ENCODE results near the gene SARM1.

The SARM1 gene

GRCh38 chr17:28346746-28347246, 24.7 kb upstream of the SARM1 start:
- H3K79me2 ChIP-seq (ENCODE audit: low read length) = no peaks in the 10 kb centered on the region
- H4K20me1 ChIP-seq (ENCODE audit: insufficient read depth, low read length) = no peaks in the 10 kb centered on the region
- no peaks in the 10 kb centered on the region for H3K9me2 ChIP-seq (replicated peaks; ENCODE audit: insufficient read depth, low read length)
- no peak overlapping the region for H2AFZ ChIP-seq (ENCODE audit: low read length)
- H3K4me3 ChIP-seq (ENCODE audit: low read length) = no peak overlapping the region
- no peaks in the 10 kb centered on the region for H3K9me3 ChIP-seq (replicated peaks; ENCODE audit: insufficient read depth, low read length)
- no peak for DNase-seq
- no peak overlapping the region for H3K27ac ChIP-seq (ENCODE audit: low read length)
- H3K4me1 ChIP-seq (ENCODE audit: low read length) = peaks cover 26% of the 10 kb centered on the region
- peaks cover 15% of the 10 kb centered on the region for H3K36me3 ChIP-seq (replicated peaks; ENCODE audit: insufficient read depth, low read length)
- H3F3A ChIP-seq (ENCODE audit: insufficient read depth, low read length) = peaks cover 22% of the 10 kb centered on the region
- H3K9ac ChIP-seq (ENCODE audit: low read length) = no peak overlapping the region
- TF ChIP-seq EZH2phosphoT487 (IDR thresholded peaks at IDR 0.05; ENCODE audit: low read length) (no peak), EZH2 (optimal IDR thresholded peaks at IDR 0.05; ENCODE audit: low read depth, low read length) (no peak)
- TF ChIP-seq, protein P1, sequence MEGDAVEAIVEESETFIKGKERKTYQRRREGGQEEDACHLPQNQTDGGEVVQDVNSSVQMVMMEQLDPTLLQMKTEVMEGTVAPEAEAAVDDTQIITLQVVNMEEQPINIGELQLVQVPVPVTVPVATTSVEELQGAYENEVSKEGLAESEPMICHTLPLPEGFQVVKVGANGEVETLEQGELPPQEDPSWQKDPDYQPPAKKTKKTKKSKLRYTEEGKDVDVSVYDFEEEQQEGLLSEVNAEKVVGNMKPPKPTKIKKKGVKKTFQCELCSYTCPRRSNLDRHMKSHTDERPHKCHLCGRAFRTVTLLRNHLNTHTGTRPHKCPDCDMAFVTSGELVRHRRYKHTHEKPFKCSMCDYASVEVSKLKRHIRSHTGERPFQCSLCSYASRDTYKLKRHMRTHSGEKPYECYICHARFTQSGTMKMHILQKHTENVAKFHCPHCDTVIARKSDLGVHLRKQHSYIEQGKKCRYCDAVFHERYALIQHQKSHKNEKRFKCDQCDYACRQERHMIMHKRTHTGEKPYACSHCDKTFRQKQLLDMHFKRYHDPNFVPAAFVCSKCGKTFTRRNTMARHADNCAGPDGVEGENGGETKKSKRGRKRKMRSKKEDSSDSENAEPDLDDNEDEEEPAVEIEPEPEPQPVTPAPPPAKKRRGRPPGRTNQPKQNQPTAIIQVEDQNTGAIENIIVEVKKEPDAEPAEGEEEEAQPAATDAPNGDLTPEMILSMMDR (IDR thresholded peaks at IDR 0.05; ENCODE audit: low read length) = 0 out of 2 replicates have a peak, but pooled peaks have one; percentile 8
- H3K4me2 ChIP-seq (ENCODE audit: low read depth, low read length) = no peak overlapping the region
- no peaks in the 10 kb centered on the region for H3K27me3 ChIP-seq (replicated peaks; ENCODE audit: insufficient read depth, low read length)

DNA sequence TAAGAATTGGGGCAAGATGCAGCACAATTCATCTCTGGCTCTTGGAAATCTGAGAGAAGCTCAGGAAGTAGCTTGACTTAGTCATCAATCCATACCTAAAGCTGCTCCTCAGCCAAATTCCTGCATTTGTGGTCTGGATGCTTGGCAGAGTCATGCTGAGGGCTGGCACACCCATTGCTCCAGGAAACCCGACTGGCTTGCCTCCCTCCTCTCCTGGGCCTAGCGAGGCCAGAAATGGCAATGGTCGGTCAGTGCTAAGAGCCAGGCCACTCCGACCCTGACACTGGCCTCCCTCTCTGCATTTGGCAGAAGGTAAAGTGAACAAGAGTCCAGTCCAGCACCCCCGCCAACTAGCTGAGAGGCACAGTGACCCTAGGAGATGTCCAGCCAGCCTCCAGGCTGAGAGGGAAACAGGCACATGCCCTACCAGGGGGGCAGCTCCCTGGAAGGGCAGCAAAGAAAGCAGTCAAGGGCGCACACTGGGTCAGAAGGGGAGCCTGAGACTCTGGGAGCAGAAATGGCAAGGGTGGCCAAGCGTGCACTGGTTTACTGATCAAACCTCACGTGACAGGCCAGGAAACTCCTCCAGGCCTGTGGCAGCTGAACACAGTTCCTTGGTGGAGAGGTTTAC, 24.1 kb upstream of the SARM1 start:
- Histone ChIP-seq H3K4me3 (ENCODE audit: low read length) (no peak overlapping the region), H3K36me3 (replicated peaks; ENCODE audit: insufficient read depth, low read length) (peaks cover 17% of the 10 kb centered on the region), H3K9ac (ENCODE audit: low read length) (no peak overlapping the region), H3K27me3 (replicated peaks; ENCODE audit: insufficient read depth, low read length) (no peaks in the 10 kb centered on the region), H3K4me1 (ENCODE audit: low read length) (peaks cover 26% of the 10 kb centered on the region), H3K4me2 (ENCODE audit: low read depth, low read length) (no peak overlapping the region), H2AFZ (ENCODE audit: low read length) (no peak overlapping the region), H3K9me2 (replicated peaks; ENCODE audit: insufficient read depth, low read length) (no peaks in the 10 kb centered on the region), H3K9me3 (replicated peaks; ENCODE audit: insufficient read depth, low read length) (no peaks in the 10 kb centered on the region), H3F3A (ENCODE audit: insufficient read depth, low read length) (peaks cover 22% of the 10 kb centered on the region), H3K27ac (ENCODE audit: low read length) (no peak overlapping the region), H4K20me1 (ENCODE audit: insufficient read depth, low read length) (no peaks in the 10 kb centered on the region), H3K79me2 (ENCODE audit: low read length) (no peaks in the 10 kb centered on the region)
- TF ChIP-seq EZH2phosphoT487 (IDR thresholded peaks at IDR 0.05; ENCODE audit: low read length) = no peak
- no peak for DNase-seq

DNA sequence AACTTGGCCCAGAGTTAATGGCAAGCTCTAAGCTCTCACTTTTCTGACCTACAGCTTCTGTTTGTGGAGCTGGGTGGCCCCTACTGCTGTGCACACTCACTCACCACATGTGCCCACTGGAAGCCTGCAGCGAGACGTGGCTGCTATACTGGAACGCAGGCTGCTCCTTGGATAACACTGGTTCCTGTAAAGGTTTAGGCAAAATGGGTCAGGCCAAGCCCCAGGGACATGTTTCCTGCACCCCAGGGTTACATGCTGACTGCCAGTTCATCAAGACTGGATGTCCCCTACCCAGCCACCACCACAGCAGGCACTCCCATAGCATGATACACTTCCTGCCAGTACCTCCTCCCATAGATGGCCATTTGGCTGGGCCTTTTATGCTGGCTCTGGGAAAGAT, 22.5 kb upstream of the SARM1 start:
- TF ChIP-seq EZH2phosphoT487 (IDR thresholded peaks at IDR 0.05; ENCODE audit: low read length) = no peak
- TF ChIP-seq, protein P1 (IDR thresholded peaks at IDR 0.05; ENCODE audit: low read length) = no peak
- TF ChIP-seq EZH2 (optimal IDR thresholded peaks at IDR 0.05; ENCODE audit: low read depth, low read length) = no peak
- Histone ChIP-seq H3K79me2 (ENCODE audit: low read length) (no peaks in the 10 kb centered on the region), H3K4me3 (ENCODE audit: low read length) (no peak overlapping the region), H2AFZ (ENCODE audit: low read length) (no peak overlapping the region), H3K27ac (ENCODE audit: low read length) (no peak overlapping the region), H3K4me2 (ENCODE audit: low read depth, low read length) (no peak overlapping the region), H3K27me3 (replicated peaks; ENCODE audit: insufficient read depth, low read length) (no peaks in the 10 kb centered on the region), H3K9me2 (replicated peaks; ENCODE audit: insufficient read depth, low read length) (no peaks in the 10 kb centered on the region), H3K9me3 (replicated peaks; ENCODE audit: insufficient read depth, low read length) (no peaks in the 10 kb centered on the region), H3F3A (ENCODE audit: insufficient read depth, low read length) (peaks cover 9% of the 10 kb centered on the region), H4K20me1 (ENCODE audit: insufficient read depth, low read length) (no peaks in the 10 kb centered on the region), H3K36me3 (replicated peaks; ENCODE audit: insufficient read depth, low read length) (peaks cover 17% of the 10 kb centered on the region), H3K9ac (ENCODE audit: low read length) (no peak overlapping the region), H3K4me1 (ENCODE audit: low read length) (peaks cover 14% of the 10 kb centered on the region)
- DNase-seq = no peak

GRCh38 chr17:28350271-28350670, 21.2 kb upstream of the SARM1 start:
- no peaks in the 10 kb centered on the region for H3K9me3 ChIP-seq (replicated peaks; ENCODE audit: insufficient read depth, low read length)
- no peaks in the 10 kb centered on the region for H3F3A ChIP-seq (ENCODE audit: insufficient read depth, low read length)
- no peaks in the 10 kb centered on the region for H4K20me1 ChIP-seq (ENCODE audit: insufficient read depth, low read length)
- H3K79me2 ChIP-seq (ENCODE audit: low read length) = no peaks in the 10 kb centered on the region
- H3K27ac ChIP-seq (ENCODE audit: low read length) = no peak overlapping the region
- TF ChIP-seq EZH2 (optimal IDR thresholded peaks at IDR 0.05; ENCODE audit: low read depth, low read length) (no peak), EZH2phosphoT487 (IDR thresholded peaks at IDR 0.05; ENCODE audit: low read length) (no peak)
- TF ChIP-seq, protein P1 (IDR thresholded peaks at IDR 0.05; ENCODE audit: low read length) = no peak
- no peak overlapping the region for H3K4me3 ChIP-seq (ENCODE audit: low read length)
- DNase-seq = no peak
- H3K36me3 ChIP-seq (replicated peaks; ENCODE audit: insufficient read depth, low read length) = peaks cover 17% of the 10 kb centered on the region
- peaks cover 1% of the 10 kb centered on the region; the same call in 1 of the 2 replicates for H3K4me1 ChIP-seq (ENCODE audit: low read length)
- no peak overlapping the region for H2AFZ ChIP-seq (ENCODE audit: low read length)
- H3K9ac ChIP-seq (ENCODE audit: low read length) = no peak overlapping the region
- H3K4me2 ChIP-seq (ENCODE audit: low read depth, low read length) = no peak overlapping the region
- H3K27me3 ChIP-seq (replicated peaks; ENCODE audit: insufficient read depth, low read length) = no peaks in the 10 kb centered on the region
- no peaks in the 10 kb centered on the region for H3K9me2 ChIP-seq (replicated peaks; ENCODE audit: insufficient read depth, low read length)
